T-cell (primary cell): ENCODE results near the gene POFUT1. TPM values are rescaled to one million over a fixed set of nuclear protein-coding genes. Genes with fewer than 3 reads are reported as not detected.

Experiments used
- ATAC-seq, 4 experiments: fragments of 200-7000 bp in 3 of 4; fragments of 150-1000 bp in 1 of 4; cut with Tn5 transposase; replicated peaks in 1 of 4; 1 replicate in 3 of 4; 2 replicates in 1 of 4; pipeline ENCODE4 v1.10.0; 2021; ENCODE audit warnings: moderate library complexity in 3 of 4, mild to moderate bottlenecking in 2 of 4, moderate number of reproducible peaks in 1 of 4
- CTCF ChIA-PET, 2 donors: fragments of 300-600 bp; sonication (Branson Sonifier 250); formaldehyde crosslinking; loops; one replicate each; lab custom pipeline; 2022; ENCODE audit warnings: antibody characterized with exemption in 2 of 2; lab: Charles Lee
- POLR2A ChIA-PET, 2 donors: fragments of 300-600 bp; sonication (Branson Sonifier 250); formaldehyde crosslinking; loops; one replicate each; lab custom pipeline; 2022; ENCODE audit warnings: antibody characterized with exemption in 2 of 2; lab: Charles Lee
- DNase-seq, 35 experiments: peaks; one replicate each; pipeline versions ENCODE4 v3.0.0 to v3.0.0-alpha.2; 2013 to 2023
- H3K27ac ChIP-seq: one replicate; pipeline ENCODE4 v1.5.1; 2013; ENCODE audit warnings: low read length
- H3K27me3 ChIP-seq, 2 experiments: replicated peaks in 1 of 2; 1 replicate in 1 of 2; 2 replicates in 1 of 2; pipeline versions ENCODE4 v1.6.1 to v1.7.0; 2013; ENCODE audit warnings: low read length in 1 of 2, mixed read lengths in 1 of 2; ENCODE audit not compliant: control insufficient read depth in 2 of 2, insufficient read depth in 2 of 2; ENCODE audit errors: extremely low read depth in 1 of 2
- H3K36me3 ChIP-seq, 2 donors: 1 replicate in 1 of 2; 2 replicates in 1 of 2; pipeline versions ENCODE4 v1.6.1 to v1.7.0; 2013; ENCODE audit warnings: low read length in 1 of 2; ENCODE audit not compliant: control insufficient read depth in 2 of 2, insufficient read depth in 1 of 2; ENCODE audit errors: extremely low read depth in 1 of 2
- H3K4me1 ChIP-seq, 2 experiments: 1 replicate in 1 of 2; 2 replicates in 1 of 2; pipeline versions ENCODE4 v1.6.1 to v1.7.0; 2013; ENCODE audit warnings: low read length in 2 of 2, mixed read lengths in 1 of 2; ENCODE audit not compliant: insufficient read depth in 2 of 2, control insufficient read depth in 1 of 2; ENCODE audit errors: extremely low read depth in 1 of 2
- H3K4me3 ChIP-seq, 2 donors: 1 replicate in 1 of 2; 2 replicates in 1 of 2; pipeline versions ENCODE4 v1.5.1 to v1.7.0; 2013; ENCODE audit warnings: mild to moderate bottlenecking in 2 of 2, low read length in 1 of 2, moderate library complexity in 1 of 2; ENCODE audit not compliant: control insufficient read depth in 1 of 2; ENCODE audit errors: extremely low read depth in 1 of 2
- H3K9me3 ChIP-seq: 2 replicates; pipeline ENCODE4 v1.7.0; 2013
- H3K27ac Mint-ChIP-seq, 2 donors: one replicate each; pipeline ENCODE4 v1.8.0; 2020 to 2021; ENCODE audit warnings: mild to moderate bottlenecking in 2 of 2, mixed read lengths in 2 of 2
- H3K27me3 Mint-ChIP-seq, 2 donors: one replicate each; pipeline ENCODE4 v1.8.0; 2021 to 2022; ENCODE audit warnings: mixed read lengths in 2 of 2
- H3K36me3 Mint-ChIP-seq: one replicate; pipeline ENCODE4 v1.8.0; 2021; ENCODE audit warnings: mixed read lengths
- H3K4me1 Mint-ChIP-seq, 3 donors: one replicate each; pipeline ENCODE4 v1.8.0; 2020 to 2022; ENCODE audit warnings: mixed read lengths in 3 of 3, mild to moderate bottlenecking in 1 of 3
- H3K4me3 Mint-ChIP-seq, 3 donors: one replicate each; pipeline ENCODE4 v1.8.0; 2020 to 2022; ENCODE audit warnings: mild to moderate bottlenecking in 3 of 3, mixed read lengths in 3 of 3, moderate library complexity in 3 of 3
- H3K9me3 Mint-ChIP-seq, 3 donors: one replicate each; pipeline ENCODE4 v1.8.0; 2020 to 2022; ENCODE audit warnings: mixed read lengths in 3 of 3
- WGBS: methylation state at CpG from one replicate; pipeline ENCODE4 v1.1.5; 2013; ENCODE audit warnings: missing lambda C conversion rate; ENCODE audit not compliant: insufficient coverage; 5-methylcytosine and 5-hydroxymethylcytosine counted together
- total RNA-seq, 35 experiments: library from RNA in 6 of 35; stranded (reverse) in 6 of 35; fragments of 120-200 nt in 1 of 35; gene quantifications; one replicate each; pipeline versions ENCODE4 v1.2.1 to v1.2.4 and lab custom pipeline; 2013 to 2026

The POFUT1 gene
- total RNA-seq, 5 donors from 2014 or later (not counting 1 experiment from before 2014, with no cell fraction given) = 13.2 to 20.6 (median 17.7) TPM

DNA sequence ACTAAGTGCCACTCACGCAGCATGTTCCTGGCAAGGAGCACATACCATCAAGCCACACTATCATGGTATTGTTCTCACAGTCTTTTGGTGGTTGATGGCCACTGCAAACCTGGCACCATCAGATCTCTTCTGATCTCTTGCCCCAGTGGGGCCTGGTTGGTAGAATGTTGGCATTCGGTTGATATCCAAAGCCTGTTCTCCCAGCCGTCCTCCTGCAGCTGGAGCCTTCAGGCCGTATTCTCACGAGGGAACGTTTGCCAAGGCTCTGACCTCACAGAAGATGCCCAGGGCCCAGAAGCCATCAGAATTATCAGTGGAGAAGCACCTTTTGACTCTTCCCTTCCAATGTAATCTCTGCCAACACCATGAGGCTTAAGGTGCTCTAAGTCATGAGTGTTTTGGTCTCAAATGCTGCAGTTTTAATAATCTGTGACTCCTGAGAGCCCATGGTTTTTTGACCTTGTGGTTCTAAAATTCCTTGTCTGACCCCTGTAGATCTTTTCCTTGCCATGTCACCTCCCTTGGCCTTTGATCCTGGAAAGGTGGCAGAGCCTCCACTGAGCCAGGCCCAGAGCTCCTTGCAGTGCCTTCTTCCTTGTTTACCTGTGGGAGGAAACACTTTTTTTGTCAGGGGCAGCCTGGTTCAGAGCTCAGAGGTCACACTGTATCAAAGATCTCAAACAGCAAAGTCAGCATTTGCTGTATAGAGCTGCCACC is 27.8 kb downstream of the POFUT1 start:
- peak overlapping the region; percentile 59 to 77 for H3K27ac Mint-ChIP-seq
- peaks cover 40% of the 10 kb centered on the region for H3K36me3 Mint-ChIP-seq
- Histone ChIP-seq H3K9me3 (no peaks in the 10 kb centered on the region), H3K36me3 (peaks cover 5 to 46% of the 10 kb centered on the region in 2 donors), H3K27ac (no peak overlapping the region), H3K27me3 (no peaks in the 10 kb centered on the region), H3K4me1 (peaks cover 8 to 26% of the 10 kb centered on the region in 2 experiments), H3K4me3 (no peak overlapping the region)
- POLR2A ChIA-PET = no interaction called here
- ATAC-seq = no peak
- no peaks in the 10 kb centered on the region for H3K9me3 Mint-ChIP-seq
- CTCF ChIA-PET = no interaction called here
- no peak for DNase-seq
- WGBS = 100% methylated on average over 5 of the region's 6 CpGs
- H3K27me3 Mint-ChIP-seq = no peaks in the 10 kb centered on the region
- no peak overlapping the region for H3K4me3 Mint-ChIP-seq
- H3K4me1 Mint-ChIP-seq = peaks cover 18 to 29% (median 21%) of the 10 kb centered on the region in 3 donors

GRCh38 chr20:32236048-32236533 is 28.4 kb downstream of the POFUT1 start:
- ATAC-seq = no peak
- Histone ChIP-seq H3K9me3 (no peaks in the 10 kb centered on the region), H3K27me3 (no peaks in the 10 kb centered on the region), H3K4me1 (peaks cover 8 to 26% of the 10 kb centered on the region in 2 experiments), H3K4me3 (no peak overlapping the region), H3K27ac (no peak overlapping the region), H3K36me3 (peaks cover 5 to 40% of the 10 kb centered on the region in 2 donors)
- no peak overlapping the region for H3K4me3 Mint-ChIP-seq
- peak overlapping the region in 1 of 2 donors; percentile 59 for H3K27ac Mint-ChIP-seq
- ChIA-PET CTCF (no interaction called here), POLR2A (no interaction called here)
- no peak for DNase-seq
- no peaks in the 10 kb centered on the region for H3K9me3 Mint-ChIP-seq
- peaks cover 18 to 29% (median 20%) of the 10 kb centered on the region in 3 donors for H3K4me1 Mint-ChIP-seq
- H3K27me3 Mint-ChIP-seq = no peaks in the 10 kb centered on the region
- H3K36me3 Mint-ChIP-seq = peaks cover 35% of the 10 kb centered on the region
- 89% methylated on average over 1 of the region's 3 CpGs for WGBS

- ChIA-PET CTCF (no interaction called here), POLR2A (no interaction called here)
- WGBS = 94% methylated on average over 2 of the region's 2 CpGs
- Mint-ChIP-seq H3K36me3 (peaks cover 31% of the 10 kb centered on the region), H3K27me3 (no peaks in the 10 kb centered on the region), H3K4me3 (no peak overlapping the region), H3K4me1 (peaks cover 12 to 22% (median 13%) of the 10 kb centered on the region in 3 donors), H3K27ac (no peak overlapping the region), H3K9me3 (no peaks in the 10 kb centered on the region)
- Histone ChIP-seq H3K36me3 (peaks cover 5 to 35% of the 10 kb centered on the region in 2 donors), H3K27ac (no peak overlapping the region), H3K4me3 (no peak overlapping the region), H3K4me1 (peaks cover 3 to 25% of the 10 kb centered on the region in 2 experiments), H3K9me3 (no peaks in the 10 kb centered on the region), H3K27me3 (no peaks in the 10 kb centered on the region)
- DNase-seq = no peak
- no peak for ATAC-seq
Observed at GRCh38 chr20:32236819-32237218, 29.1 kb downstream of the POFUT1 start.

DNA sequence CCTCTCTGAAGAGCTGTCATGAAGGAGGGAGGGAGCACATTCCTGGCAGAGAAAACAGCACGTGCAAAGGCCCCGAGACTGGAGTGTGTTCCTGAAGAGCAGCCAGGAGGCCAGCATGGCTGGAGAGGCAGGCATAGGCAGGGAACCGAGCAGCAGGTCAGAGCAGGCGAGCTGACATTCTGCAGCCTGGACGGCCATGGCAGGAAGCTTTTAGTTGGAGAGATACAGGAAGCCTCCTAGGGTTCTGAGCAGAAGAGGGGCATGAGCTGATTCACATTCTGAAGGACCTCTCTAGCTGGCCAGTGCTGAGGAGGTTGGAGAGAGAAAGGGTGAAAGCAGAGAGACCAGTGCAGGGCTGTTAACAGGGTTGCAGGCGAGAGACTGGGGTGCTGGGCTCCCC is 29.7 kb downstream of the POFUT1 start:
- peak overlapping the region in 1 of 2 donors; percentile 44 for H3K27ac Mint-ChIP-seq
- CTCF ChIA-PET = no interaction called here

DNA sequence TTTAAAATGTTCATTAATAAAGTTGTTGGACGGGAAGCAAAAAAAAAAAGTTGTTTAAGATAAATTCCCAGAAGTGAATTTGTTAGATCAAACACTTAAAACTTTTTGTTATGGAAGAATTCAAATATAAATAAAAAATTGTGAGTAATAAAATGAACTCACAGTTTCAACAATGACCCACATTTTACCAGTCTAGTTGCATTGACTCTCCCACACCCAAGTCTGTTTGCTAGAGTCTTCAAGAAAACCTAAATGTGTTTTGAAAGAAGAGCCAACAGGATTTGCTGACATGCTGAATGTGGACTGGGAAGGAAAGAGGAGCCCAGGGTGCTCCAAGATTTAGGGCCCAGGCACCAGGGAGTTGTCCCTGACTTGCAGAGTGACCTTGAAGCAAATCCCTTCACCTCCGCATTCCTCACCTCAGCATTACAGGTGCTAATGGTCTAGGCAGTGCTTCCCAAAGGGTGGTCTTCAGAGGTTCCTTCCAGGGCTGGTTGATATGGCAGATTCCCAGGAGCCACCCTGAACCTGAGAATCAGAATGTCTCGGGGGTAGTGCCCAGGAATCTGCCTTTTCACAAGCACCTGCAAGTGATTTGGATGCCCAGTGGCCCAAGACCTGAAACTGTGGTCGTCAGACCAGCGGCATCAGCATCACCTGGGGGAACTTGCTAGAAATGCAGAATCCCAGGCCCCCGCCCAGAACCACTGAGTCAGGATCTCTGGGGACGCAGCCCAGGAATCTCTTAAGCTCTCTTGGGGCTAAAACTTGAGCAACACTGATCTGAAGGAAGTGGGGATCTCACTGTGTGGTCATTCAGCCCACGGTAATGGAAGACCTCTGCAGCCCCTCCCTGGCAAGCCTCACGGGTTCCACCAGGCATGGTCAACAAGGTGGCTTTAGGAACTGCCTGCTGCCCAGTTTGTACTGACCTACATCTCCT is 31.1 kb downstream of the POFUT1 start:
- ATAC-seq (no peak), DNase-seq (no peak)
- no peak overlapping the region for H3K4me3 ChIP-seq
- 96% methylated on average over 6 of the region's 9 CpGs for WGBS
- H3K27ac ChIP-seq = no peak overlapping the region
- no peaks in the 10 kb centered on the region for H3K9me3 ChIP-seq
- Mint-ChIP-seq H3K36me3 (peaks cover 21% of the 10 kb centered on the region), H3K27ac (no peak overlapping the region), H3K9me3 (no peaks in the 10 kb centered on the region), H3K27me3 (no peaks in the 10 kb centered on the region), H3K4me1 (peaks cover 0 to 3% (median 0%) of the 10 kb centered on the region in 3 donors), H3K4me3 (no peak overlapping the region)
- H3K4me1 ChIP-seq = peaks cover 0 to 6% of the 10 kb centered on the region in 2 experiments
- ChIA-PET POLR2A (no interaction called here), CTCF (no interaction called here)
- peaks cover 5 to 25% of the 10 kb centered on the region in 2 donors for H3K36me3 ChIP-seq
- no peaks in the 10 kb centered on the region for H3K27me3 ChIP-seq

More for the DNA sequence above, 29.7 kb downstream of the POFUT1 start:
- Histone ChIP-seq H3K9me3 (no peaks in the 10 kb centered on the region), H3K27me3 (no peaks in the 10 kb centered on the region), H3K27ac (no peak overlapping the region), H3K36me3 (peaks cover 5 to 35% of the 10 kb centered on the region in 2 donors), H3K4me3 (no peak overlapping the region), H3K4me1 (peaks cover 1 to 19% of the 10 kb centered on the region in 2 experiments)
- 93% methylated on average over 5 of the region's 6 CpGs for WGBS
- POLR2A ChIA-PET = no interaction called here
- Mint-ChIP-seq H3K9me3 (no peaks in the 10 kb centered on the region), H3K27me3 (no peaks in the 10 kb centered on the region), H3K4me1 (peaks cover 6 to 16% (median 8%) of the 10 kb centered on the region in 3 donors), H3K36me3 (peaks cover 28% of the 10 kb centered on the region), H3K4me3 (no peak overlapping the region)
- ATAC-seq (no peak), DNase-seq (no peak)

DNA sequence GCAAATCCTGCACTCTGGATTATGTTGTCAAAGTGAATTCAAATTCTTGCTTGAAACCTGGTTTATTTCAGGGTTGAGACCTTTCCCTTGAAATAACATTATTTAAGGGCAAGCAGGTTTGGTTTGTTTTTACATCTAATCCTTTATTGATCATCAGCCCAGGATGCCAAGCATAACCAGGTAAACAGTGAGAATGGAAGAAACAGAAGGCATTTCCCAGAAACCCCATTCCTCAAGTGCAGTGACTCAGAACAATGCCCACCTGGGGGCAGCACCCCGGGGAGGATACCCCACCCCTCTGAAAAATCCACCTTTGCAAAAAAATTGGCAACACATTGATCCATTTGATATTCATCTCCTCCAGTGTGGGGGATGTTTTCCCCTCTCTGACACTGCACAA is 32.5 kb downstream of the POFUT1 start:
- H3K27ac ChIP-seq = no peak overlapping the region
- ChIA-PET POLR2A (no interaction called here), CTCF (no interaction called here)
- Mint-ChIP-seq H3K36me3 (peaks cover 16% of the 10 kb centered on the region), H3K4me1 (peaks cover 0 to 3% (median 0%) of the 10 kb centered on the region in 3 donors), H3K27me3 (no peaks in the 10 kb centered on the region), H3K4me3 (no peak overlapping the region), H3K27ac (peak overlapping the region in 1 of 2 donors; percentile 34), H3K9me3 (no peaks in the 10 kb centered on the region)
- WGBS = no CpG with 5 or more reads among the region's 1 CpG
- ATAC-seq (no peak), DNase-seq (no peak)
- H3K4me1 ChIP-seq = no peaks in the 10 kb centered on the region
- H3K9me3 ChIP-seq = no peaks in the 10 kb centered on the region
- no peaks in the 10 kb centered on the region for H3K27me3 ChIP-seq
- H3K36me3 ChIP-seq = peaks cover 0 to 11% of the 10 kb centered on the region in 2 donors
- no peak overlapping the region for H3K4me3 ChIP-seq
